HepG2 (cell line): ENCODE results near the gene MED13. TPM values are rescaled to one million over a fixed set of nuclear protein-coding genes. Genes with fewer than 3 reads are reported as not detected.

Experiments used
- EP300 ChIP-seq, 3 experiments: sonication (generic) in 1 of 3; formaldehyde crosslinking in 1 of 3; IDR thresholded peaks; 2 replicates each; pipeline versions ENCODE4 v1.5.1 to v1.6.1; 2011 to 2020; ENCODE audit warnings: low read depth in 2 of 3, low read length in 2 of 3, borderline replicate concordance in 1 of 3, improper control_type of control experiment in 1 of 3, mild to moderate bottlenecking in 1 of 3, missing genetic modification reagents in 1 of 3, moderate library complexity in 1 of 3
- GFI1 ChIP-seq: sonication (generic); formaldehyde crosslinking; IDR thresholded peaks from 2 replicates; pipeline ENCODE4 v1.5.0; 2020; ENCODE audit warnings: missing genetic modification reagents, mild to moderate bottlenecking, borderline replicate concordance
- NFATC3 ChIP-seq: sonication (generic); formaldehyde crosslinking; IDR thresholded peaks from 2 replicates; pipeline ENCODE4 v1.5.1; 2020; ENCODE audit warnings: mild to moderate bottlenecking, missing genetic modification reagents
- NFE2L2 ChIP-seq: fragments of 150-350 bp; IDR thresholded peaks from 2 replicates; pipeline ENCODE4 v1.6.1; 2014; ENCODE audit warnings: low read length
- RFXANK ChIP-seq: IDR thresholded peaks from 2 replicates; pipeline ENCODE4 v1.6.1; 2016
- SIN3B ChIP-seq: fragments of 150-350 bp; IDR thresholded peaks from 2 replicates; pipeline ENCODE4 v1.6.1; 2014; ENCODE audit warnings: low read length
- SMAD9 ChIP-seq: sonication (generic); formaldehyde crosslinking; IDR thresholded peaks from 2 replicates; pipeline ENCODE4 v1.5.1; 2020; ENCODE audit warnings: mild to moderate bottlenecking, missing genetic modification reagents
- SRY ChIP-seq: sonication (generic); formaldehyde crosslinking; IDR thresholded peaks from 2 replicates; pipeline ENCODE4 v1.8.0; 2022; ENCODE audit warnings: mild to moderate bottlenecking, missing genetic modification reagents
- ZSCAN30 ChIP-seq: sonication (generic); formaldehyde crosslinking; IDR thresholded peaks from 2 replicates; pipeline ENCODE4 v1.5.0; 2020; ENCODE audit warnings: mild to moderate bottlenecking, missing genetic modification reagents
- polyA plus RNA-seq, 8 experiments: library from polyadenylated mRNA; depleted of rRNA in 3 of 8; stranded (reverse) in 7 of 8; unstranded in 1 of 8; fragments of >200 nt; fragmentation: Illumina TruSeq in 4 of 8; extraction: Trizol in 4 of 8; gene quantifications; 2 replicates each; pipeline versions ENCODE4 v1.2.1 to v1.2.3, GENCODE V29; 2011 to 2016; ENCODE audit warnings: low read depth in 4 of 8, missing spikeins in 1 of 8, mixed read lengths in 1 of 8; ENCODE audit not compliant: insufficient read depth in 1 of 8
- total RNA-seq, 5 experiments: library from RNA; depleted of rRNA; stranded (reverse); fragments of >200 nt; fragmentation: Illumina TruSeq; extraction: Trizol; gene quantifications; 2 replicates each; pipeline ENCODE4 v1.2.3, GENCODE V29; 2016; ENCODE audit warnings: low read depth in 1 of 5
- TF ChIP-seq, protein P1 (sequence below): sonication (generic); formaldehyde crosslinking; IDR thresholded peaks from 2 replicates; pipeline ENCODE4 v1.5.1; 2020; ENCODE audit warnings: missing genetic modification reagents, mild to moderate bottlenecking, borderline replicate concordance
- TF ChIP-seq, protein P2 (sequence below): sonication (generic); formaldehyde crosslinking; IDR thresholded peaks from 2 replicates; pipeline ENCODE4 v1.5.0; 2020; ENCODE audit warnings: missing genetic modification reagents, mild to moderate bottlenecking, borderline replicate concordance
- TF ChIP-seq, protein P3 (sequence below): IDR thresholded peaks from 2 replicates; pipeline ENCODE4 v1.6.1; 2012; ENCODE audit warnings: low read depth, low read length, improper control_type of control experiment
- TF ChIP-seq, protein P4 (sequence below): conservative IDR thresholded peaks from 2 replicates; pipeline ENCODE4 v1.6.1; 2018; ENCODE audit warnings: missing genetic modification reagents
- TF ChIP-seq, protein P5 (sequence below): sonication (generic); formaldehyde crosslinking; IDR thresholded peaks from 2 replicates; pipeline ENCODE4 v1.4.0; 2020; ENCODE audit warnings: missing genetic modification reagents, mild to moderate bottlenecking, borderline replicate concordance
- TF ChIP-seq, protein P6 (sequence below): sonication (generic); formaldehyde crosslinking; IDR thresholded peaks from 2 replicates; pipeline ENCODE4 v1.5.0; 2020; ENCODE audit warnings: missing genetic modification reagents
- TF ChIP-seq, protein P7 (sequence below): sonication (generic); formaldehyde crosslinking; IDR thresholded peaks from 2 replicates; pipeline ENCODE4 v1.4.0; 2020; ENCODE audit warnings: low read depth, mild to moderate bottlenecking, missing genetic modification reagents

The MED13 gene
- total and polyA plus RNA-seq, 2 of the 13 experiments (the other 11 are each of a cell fraction or from before 2014, with no cell fraction given): 27.4 to 69.1 TPM

DNA sequence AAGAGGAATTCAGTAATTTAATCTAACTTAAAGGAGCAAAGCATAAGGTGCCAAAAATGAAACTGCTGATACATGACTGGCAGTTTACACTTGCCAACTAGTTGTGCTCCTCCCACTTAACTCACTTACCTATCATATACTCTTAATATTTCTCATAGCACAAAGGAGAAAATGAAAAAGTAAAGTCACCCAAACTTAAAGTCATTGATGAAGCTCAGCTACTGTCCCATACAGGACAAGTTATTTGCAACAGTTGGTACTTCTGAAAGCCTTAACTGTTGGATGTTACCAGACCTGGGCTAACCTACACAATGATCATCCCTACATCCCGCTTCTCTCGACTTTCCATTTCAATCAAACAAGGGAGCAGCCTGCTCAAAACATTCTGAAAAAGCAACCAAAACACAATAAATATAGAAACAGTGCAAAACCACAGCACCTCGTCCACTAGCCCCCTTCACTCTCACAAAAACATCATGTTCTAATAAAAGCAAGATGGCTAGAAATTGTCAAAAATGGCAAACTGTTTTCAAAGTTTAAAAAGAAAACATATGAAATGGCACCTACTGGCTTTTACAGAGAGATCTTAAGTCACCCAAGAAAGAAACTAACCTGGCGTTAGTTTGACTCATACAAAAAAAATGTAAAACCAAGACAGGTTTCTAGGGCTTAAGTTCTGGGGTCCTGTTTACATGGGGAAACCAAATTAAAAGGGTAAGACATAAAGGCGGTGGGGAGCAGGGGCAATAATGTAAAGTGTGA is 868 bp downstream of the MED13 start (continued):
- TF ChIP-seq, protein P1, sequence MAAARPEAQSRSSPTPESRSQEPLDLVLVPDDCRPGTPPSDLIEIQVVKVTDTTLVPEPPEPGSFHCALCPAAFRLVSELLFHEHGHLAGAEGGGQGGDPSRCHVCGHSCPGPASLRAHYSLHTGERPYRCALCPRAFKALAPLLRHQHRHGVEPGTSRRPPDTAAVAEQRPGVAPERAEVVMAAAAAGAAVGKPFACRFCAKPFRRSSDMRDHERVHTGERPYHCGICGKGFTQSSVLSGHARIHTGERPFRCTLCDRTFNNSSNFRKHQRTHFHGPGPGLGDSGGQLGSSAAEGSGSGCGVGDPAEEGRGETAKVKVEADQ: no peak
- TF ChIP-seq RFXANK (CRISPR knock-in tag) (no peak), SMAD9 (CRISPR knock-in tag) (no peak), EP300 (IDR thresholded peaks at IDR 0.05; ENCODE audit: low read depth in 2 of 2, low read length in 2 of 2) (no peak), EP300 (CRISPR knock-in tag; IDR thresholded peaks at IDR 0.05; ENCODE audit: borderline replicate concordance) (no peak), ZSCAN30 (CRISPR knock-in tag) (0 out of 2 replicates have a peak, but pooled peaks have one; percentile 24), NFATC3 (CRISPR knock-in tag) (0 out of 2 replicates have a peak, but pooled peaks have one; percentile 21), NFE2L2 (peak; percentile 53; the same call in 1 of the 2 replicates), SRY (CRISPR knock-in tag) (no peak), GFI1 (CRISPR knock-in tag) (0 out of 2 replicates have a peak, but pooled peaks have one; percentile 16), SIN3B (no peak)
- TF ChIP-seq, protein P2, sequence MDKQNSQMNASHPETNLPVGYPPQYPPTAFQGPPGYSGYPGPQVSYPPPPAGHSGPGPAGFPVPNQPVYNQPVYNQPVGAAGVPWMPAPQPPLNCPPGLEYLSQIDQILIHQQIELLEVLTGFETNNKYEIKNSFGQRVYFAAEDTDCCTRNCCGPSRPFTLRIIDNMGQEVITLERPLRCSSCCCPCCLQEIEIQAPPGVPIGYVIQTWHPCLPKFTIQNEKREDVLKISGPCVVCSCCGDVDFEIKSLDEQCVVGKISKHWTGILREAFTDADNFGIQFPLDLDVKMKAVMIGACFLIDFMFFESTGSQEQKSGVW: no peak
- TF ChIP-seq, protein P3, sequence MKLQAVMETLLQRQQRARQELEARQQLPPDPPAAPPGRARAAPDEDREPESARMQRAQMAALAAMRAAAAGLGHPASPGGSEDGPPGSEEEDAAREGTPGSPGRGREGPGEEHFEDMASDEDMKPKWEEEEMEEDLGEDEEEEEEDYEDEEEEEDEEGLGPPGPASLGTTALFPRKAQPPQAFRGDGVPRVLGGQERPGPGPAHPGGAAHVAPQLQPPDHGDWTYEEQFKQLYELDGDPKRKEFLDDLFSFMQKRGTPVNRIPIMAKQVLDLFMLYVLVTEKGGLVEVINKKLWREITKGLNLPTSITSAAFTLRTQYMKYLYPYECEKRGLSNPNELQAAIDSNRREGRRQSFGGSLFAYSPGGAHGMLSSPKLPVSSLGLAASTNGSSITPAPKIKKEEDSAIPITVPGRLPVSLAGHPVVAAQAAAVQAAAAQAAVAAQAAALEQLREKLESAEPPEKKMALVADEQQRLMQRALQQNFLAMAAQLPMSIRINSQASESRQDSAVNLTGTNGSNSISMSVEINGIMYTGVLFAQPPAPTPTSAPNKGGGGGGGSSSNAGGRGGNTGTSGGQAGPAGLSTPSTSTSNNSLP: no peak
- TF ChIP-seq, protein P4, sequence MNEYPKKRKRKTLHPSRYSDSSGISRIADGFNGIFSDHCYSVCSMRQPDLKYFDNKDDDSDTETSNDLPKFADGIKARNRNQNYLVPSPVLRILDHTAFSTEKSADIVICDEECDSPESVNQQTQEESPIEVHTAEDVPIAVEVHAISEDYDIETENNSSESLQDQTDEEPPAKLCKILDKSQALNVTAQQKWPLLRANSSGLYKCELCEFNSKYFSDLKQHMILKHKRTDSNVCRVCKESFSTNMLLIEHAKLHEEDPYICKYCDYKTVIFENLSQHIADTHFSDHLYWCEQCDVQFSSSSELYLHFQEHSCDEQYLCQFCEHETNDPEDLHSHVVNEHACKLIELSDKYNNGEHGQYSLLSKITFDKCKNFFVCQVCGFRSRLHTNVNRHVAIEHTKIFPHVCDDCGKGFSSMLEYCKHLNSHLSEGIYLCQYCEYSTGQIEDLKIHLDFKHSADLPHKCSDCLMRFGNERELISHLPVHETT: no peak
- TF ChIP-seq, protein P5, sequence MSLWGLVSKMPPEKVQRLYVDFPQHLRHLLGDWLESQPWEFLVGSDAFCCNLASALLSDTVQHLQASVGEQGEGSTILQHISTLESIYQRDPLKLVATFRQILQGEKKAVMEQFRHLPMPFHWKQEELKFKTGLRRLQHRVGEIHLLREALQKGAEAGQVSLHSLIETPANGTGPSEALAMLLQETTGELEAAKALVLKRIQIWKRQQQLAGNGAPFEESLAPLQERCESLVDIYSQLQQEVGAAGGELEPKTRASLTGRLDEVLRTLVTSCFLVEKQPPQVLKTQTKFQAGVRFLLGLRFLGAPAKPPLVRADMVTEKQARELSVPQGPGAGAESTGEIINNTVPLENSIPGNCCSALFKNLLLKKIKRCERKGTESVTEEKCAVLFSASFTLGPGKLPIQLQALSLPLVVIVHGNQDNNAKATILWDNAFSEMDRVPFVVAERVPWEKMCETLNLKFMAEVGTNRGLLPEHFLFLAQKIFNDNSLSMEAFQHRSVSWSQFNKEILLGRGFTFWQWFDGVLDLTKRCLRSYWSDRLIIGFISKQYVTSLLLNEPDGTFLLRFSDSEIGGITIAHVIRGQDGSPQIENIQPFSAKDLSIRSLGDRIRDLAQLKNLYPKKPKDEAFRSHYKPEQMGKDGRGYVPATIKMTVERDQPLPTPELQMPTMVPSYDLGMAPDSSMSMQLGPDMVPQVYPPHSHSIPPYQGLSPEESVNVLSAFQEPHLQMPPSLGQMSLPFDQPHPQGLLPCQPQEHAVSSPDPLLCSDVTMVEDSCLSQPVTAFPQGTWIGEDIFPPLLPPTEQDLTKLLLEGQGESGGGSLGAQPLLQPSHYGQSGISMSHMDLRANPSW (CRISPR knock-in tag): no peak
- TF ChIP-seq, protein P6, sequence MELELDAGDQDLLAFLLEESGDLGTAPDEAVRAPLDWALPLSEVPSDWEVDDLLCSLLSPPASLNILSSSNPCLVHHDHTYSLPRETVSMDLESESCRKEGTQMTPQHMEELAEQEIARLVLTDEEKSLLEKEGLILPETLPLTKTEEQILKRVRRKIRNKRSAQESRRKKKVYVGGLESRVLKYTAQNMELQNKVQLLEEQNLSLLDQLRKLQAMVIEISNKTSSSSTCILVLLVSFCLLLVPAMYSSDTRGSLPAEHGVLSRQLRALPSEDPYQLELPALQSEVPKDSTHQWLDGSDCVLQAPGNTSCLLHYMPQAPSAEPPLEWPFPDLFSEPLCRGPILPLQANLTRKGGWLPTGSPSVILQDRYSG (CRISPR knock-in tag): no peak
- TF ChIP-seq, protein P7, sequence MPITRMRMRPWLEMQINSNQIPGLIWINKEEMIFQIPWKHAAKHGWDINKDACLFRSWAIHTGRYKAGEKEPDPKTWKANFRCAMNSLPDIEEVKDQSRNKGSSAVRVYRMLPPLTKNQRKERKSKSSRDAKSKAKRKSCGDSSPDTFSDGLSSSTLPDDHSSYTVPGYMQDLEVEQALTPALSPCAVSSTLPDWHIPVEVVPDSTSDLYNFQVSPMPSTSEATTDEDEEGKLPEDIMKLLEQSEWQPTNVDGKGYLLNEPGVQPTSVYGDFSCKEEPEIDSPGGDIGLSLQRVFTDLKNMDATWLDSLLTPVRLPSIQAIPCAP (CRISPR knock-in tag): no peak
